Mammary epithelial cell (primary cell): ENCODE measurements around the gene EXOC3.

ENCODE experiments used
- CTCF ChIP-seq, 2 donors: IDR thresholded peaks in 1 of 2; conservative IDR thresholded peaks in 1 of 2; 2 replicates each; pipeline ENCODE4 v1.5.1; 2011 to 2012; ENCODE audit warnings: inconsistent platforms in 2 of 2, low read length in 2 of 2, mild to moderate bottlenecking in 2 of 2, control low read depth in 1 of 2, low read depth in 1 of 2; ENCODE audit not compliant: insufficient read depth in 1 of 2; ENCODE audit errors: extremely low read depth in 1 of 2
- EZH2 ChIP-seq: IDR thresholded peaks from 2 replicates; pipeline ENCODE4 v1.6.1; 2012; ENCODE audit warnings: low read length, inconsistent platforms, borderline replicate concordance

- TF ChIP-seq CTCF (conservative IDR thresholded peaks at IDR 0.05 in 1 of 2, IDR thresholded peaks at IDR 0.05 in 1 of 2; ENCODE audit: extremely low read depth in 1 of 2, insufficient read depth in 1 of 2, low read depth in 1 of 2, low read length in 2 of 2) (no peak), EZH2 (no peak)
Observed at GRCh38 chr5:430214-430925, 12.6 kb upstream of the EXOC3 start.
